CD14-positive monocyte (primary cell): ENCODE results near the gene HACD3. TPM values are rescaled to one million over a fixed set of nuclear protein-coding genes. Genes with fewer than 3 reads are reported as not detected.

Experiments used
- DNase-seq, 3 donors: peaks; one replicate each; pipeline ENCODE4 v3.0.0-alpha.2; 2011 to 2022
- H2AFZ ChIP-seq: 2 replicates; pipeline ENCODE4 v1.6.0; 2012; ENCODE audit warnings: mild to moderate bottlenecking, low read depth, low read length, inconsistent platforms; ENCODE audit not compliant: insufficient read depth, poor library complexity, severe bottlenecking
- H3K27ac ChIP-seq, 2 donors: 1 replicate in 1 of 2; 2 replicates in 1 of 2; pipeline ENCODE4 v1.5.1; 2012 to 2013; ENCODE audit warnings: low read length in 2 of 2, control low read depth in 1 of 2, inconsistent platforms in 1 of 2, low read depth in 1 of 2, mild to moderate bottlenecking in 1 of 2
- H3K27me3 ChIP-seq, 2 donors: one replicate each; pipeline versions ENCODE4 v1.6.0 to v1.6.1; 2011 to 2013; ENCODE audit warnings: low read length in 2 of 2; ENCODE audit not compliant: control insufficient read depth in 2 of 2, insufficient read depth in 2 of 2
- H3K36me3 ChIP-seq, 2 donors: replicated peaks in 1 of 2; 1 replicate in 1 of 2; 2 replicates in 1 of 2; pipeline versions ENCODE4 v1.5.1 to v1.6.1; 2012 to 2013; ENCODE audit warnings: low read length in 2 of 2, control low read depth in 1 of 2, inconsistent platforms in 1 of 2, mild to moderate bottlenecking in 1 of 2; ENCODE audit not compliant: insufficient read depth in 2 of 2, control insufficient read depth in 1 of 2
- H3K4me1 ChIP-seq, 2 donors: 1 replicate in 1 of 2; 2 replicates in 1 of 2; pipeline versions ENCODE4 v1.5.1 to v1.6.1; 2012 to 2013; ENCODE audit warnings: low read length in 2 of 2, control low read depth in 1 of 2, inconsistent platforms in 1 of 2, mild to moderate bottlenecking in 1 of 2, moderate library complexity in 1 of 2; ENCODE audit not compliant: insufficient read depth in 2 of 2, control insufficient read depth in 1 of 2
- H3K4me2 ChIP-seq: replicated peaks from 2 replicates; pipeline ENCODE3; 2012; ENCODE audit warnings: low read length, moderate library complexity, mild to moderate bottlenecking; ENCODE audit not compliant: poor library complexity, severe bottlenecking; ENCODE audit errors: extremely low read depth
- H3K4me3 ChIP-seq, 3 experiments: fragments of 200-600 bp in 1 of 3; sonication (generic) in 1 of 3; replicated peaks in 1 of 3; 1 replicate in 2 of 3; 2 replicates in 1 of 3; pipeline ENCODE4 v1.5.1; 2011 to 2013; ENCODE audit warnings: low read length in 3 of 3, mild to moderate bottlenecking in 3 of 3, control low read depth in 2 of 3, low read depth in 2 of 3, inconsistent platforms in 1 of 3, moderate library complexity in 1 of 3
- H3K79me2 ChIP-seq: 2 replicates; pipeline ENCODE4 v1.6.0; 2012; ENCODE audit warnings: mild to moderate bottlenecking, control low read depth, inconsistent platforms, low read length, moderate library complexity; ENCODE audit not compliant: insufficient read depth
- H3K9ac ChIP-seq: 2 replicates; pipeline ENCODE4 v1.6.0; 2017; ENCODE audit warnings: low read length, mild to moderate bottlenecking; ENCODE audit not compliant: insufficient read depth, poor library complexity, severe bottlenecking
- H3K9me3 ChIP-seq, 2 donors: replicated peaks in 1 of 2; 1 replicate in 1 of 2; 2 replicates in 1 of 2; pipeline versions ENCODE4 v1.5.1 to v1.6.1; 2012 to 2013; ENCODE audit warnings: low read length in 2 of 2, control low read depth in 1 of 2; ENCODE audit not compliant: control insufficient read depth in 1 of 2, insufficient read depth in 1 of 2
- H4K20me1 ChIP-seq: 2 replicates; pipeline ENCODE4 v1.6.0; 2012; ENCODE audit warnings: mild to moderate bottlenecking, low read length, control low read depth, moderate library complexity; ENCODE audit not compliant: insufficient read depth
- H3K27ac Mint-ChIP-seq, 7 donors: one replicate each; pipeline ENCODE4 v1.8.0; 2020; ENCODE audit warnings: mild to moderate bottlenecking in 7 of 7, mixed read lengths in 7 of 7, moderate library complexity in 6 of 7, inconsistent platforms in 2 of 7
- H3K27me3 Mint-ChIP-seq, 3 donors: one replicate each; pipeline ENCODE4 v1.8.0; 2021 to 2022; ENCODE audit warnings: low read depth in 3 of 3, mild to moderate bottlenecking in 3 of 3, mixed read lengths in 3 of 3, moderate library complexity in 3 of 3, inconsistent platforms in 1 of 3
- H3K36me3 Mint-ChIP-seq, 2 donors: one replicate each; pipeline ENCODE4 v1.8.0; 2020; ENCODE audit warnings: mixed read lengths in 2 of 2, inconsistent platforms in 1 of 2, mild to moderate bottlenecking in 1 of 2
- H3K4me1 Mint-ChIP-seq: one replicate; pipeline ENCODE4 v1.8.0; 2020; ENCODE audit warnings: mild to moderate bottlenecking, mixed read lengths
- H3K4me3 Mint-ChIP-seq, 2 donors: one replicate each; pipeline ENCODE4 v1.8.0; 2020; ENCODE audit warnings: mild to moderate bottlenecking in 2 of 2, mixed read lengths in 2 of 2, moderate library complexity in 1 of 2
- H3K9me3 Mint-ChIP-seq, 7 donors: one replicate each; pipeline ENCODE4 v1.8.0; 2020 to 2022; ENCODE audit warnings: mixed read lengths in 7 of 7, mild to moderate bottlenecking in 6 of 7, moderate library complexity in 6 of 7, inconsistent platforms in 2 of 7
- CTCF ChIP-seq: fragments of 200-600 bp; IDR thresholded peaks from one replicate; pipeline ENCODE4 v1.8.0; 2022; ENCODE audit warnings: antibody characterized with exemption, mild to moderate bottlenecking
- WGBS: methylation state at CpG from one replicate; pipeline ENCODE4 v1.1.5; 2013; ENCODE audit warnings: missing lambda C conversion rate; ENCODE audit not compliant: insufficient coverage; 5-methylcytosine and 5-hydroxymethylcytosine counted together
- intact Hi-C, 2 donors: fragments of 100-400 bp; cut with micrococcal nuclease; formaldehyde crosslinking; loops; one replicate each; pipeline versions ENCODE4 v1.15.0 to v1.15.1; 2023
- polyA plus RNA-seq, 3 donors: library from polyadenylated mRNA; depleted of rRNA in 1 of 3; unstranded in 2 of 3; stranded (reverse) in 1 of 3; fragments of 300-500 nt in 2 of 3; fragments of >200 nt in 1 of 3; fragmentation: Illumina TruSeq in 2 of 3; gene quantifications; 1 replicate in 2 of 3; 2 replicates in 1 of 3; pipeline ENCODE4 v1.2.3, GENCODE V29; 2012 to 2021

HACD3 gene
- polyA plus RNA-seq, 3 donors = 2.4 to 12.1 (median 10.8) TPM

- no peak overlapping the region for H3K9ac ChIP-seq
- H3K4me3 ChIP-seq = no peak overlapping the region
- H2AFZ ChIP-seq = no peak overlapping the region
- Mint-ChIP-seq H3K9me3 (no peaks in the 10 kb centered on the region), H3K36me3 (peaks cover 0 to 2% of the 10 kb centered on the region in 2 donors), H3K4me1 (peaks cover 8% of the 10 kb centered on the region), H3K4me3 (no peak overlapping the region), H3K27ac (no peak overlapping the region), H3K27me3 (peaks cover 0 to 5% (median 1%) of the 10 kb centered on the region in 3 donors)
- WGBS = no CpG with 5 or more reads among the region's 1 CpG
- intact Hi-C loops = no loop called here
- H3K4me1 ChIP-seq = peaks cover 9 to 16% of the 10 kb centered on the region in 2 donors
- H3K27me3 ChIP-seq = no peaks in the 10 kb centered on the region
- no peaks in the 10 kb centered on the region for H3K36me3 ChIP-seq
- no peaks in the 10 kb centered on the region for H3K9me3 ChIP-seq
- no peaks in the 10 kb centered on the region for H4K20me1 ChIP-seq
- no peak overlapping the region for H3K27ac ChIP-seq
- DNase-seq = no peak
- TF ChIP-seq CTCF = no peak
- no peak overlapping the region for H3K4me2 ChIP-seq
- peaks cover 61% of the 10 kb centered on the region for H3K79me2 ChIP-seq
These were observed 2.4 kb downstream of the HACD3 start for GRCh38 chr15:65532738-65533051.

GRCh38 chr15:65533057-65533756 lies 2.9 kb downstream of the HACD3 start:
- no peak overlapping the region for H2AFZ ChIP-seq
- Mint-ChIP-seq H3K27me3 (peaks cover 0 to 5% (median 1%) of the 10 kb centered on the region in 3 donors), H3K9me3 (no peaks in the 10 kb centered on the region), H3K27ac (peak overlapping the region in 1 of 7 donors; percentile 68), H3K4me1 (peaks cover 8% of the 10 kb centered on the region), H3K4me3 (no peak overlapping the region), H3K36me3 (peaks cover 0 to 2% of the 10 kb centered on the region in 2 donors)
- H3K9ac ChIP-seq = no peak overlapping the region
- no peak for DNase-seq
- no peak overlapping the region for H3K4me2 ChIP-seq
- no peaks in the 10 kb centered on the region for H3K9me3 ChIP-seq
- TF ChIP-seq CTCF = no peak
- intact Hi-C loops = no loop called here
- H3K36me3 ChIP-seq = no peaks in the 10 kb centered on the region
- H3K27ac ChIP-seq = no peak overlapping the region
- 97% methylated on average over 2 of the region's 5 CpGs for WGBS
- no peaks in the 10 kb centered on the region for H4K20me1 ChIP-seq
- H3K4me1 ChIP-seq = peaks cover 9 to 16% of the 10 kb centered on the region in 2 donors
- H3K4me3 ChIP-seq = no peak overlapping the region
- H3K27me3 ChIP-seq = no peaks in the 10 kb centered on the region
- H3K79me2 ChIP-seq = peaks cover 61% of the 10 kb centered on the region
